ENCODE data around the gene CHD1L.
"Not testable (repeated sequence)": the region's sequence is repeated elsewhere in the genome, so short reads cannot be mapped to it uniquely, and the experiment has no call there.

CHD1L gene

GRCh38 chr1:147267711-147268110 lies 25.2 kb downstream of the CHD1L start:
- DNase-seq (ENCODE audit: low read depth) = no peak

GRCh38 chr1:147270721-147271120 lies 28.2 kb downstream of the CHD1L start:
- no peak for DNase-seq (ENCODE audit: low read depth)

- no peak for DNase-seq (ENCODE audit: low read depth)
Measured at GRCh38 chr1:147272042-147272441, 29.6 kb downstream of the CHD1L start.

- DNase-seq (ENCODE audit: low read depth) = no peak
Measured at GRCh38 chr1:147273409-147274336, 31.2 kb downstream of the CHD1L start.

- no peak for DNase-seq (ENCODE audit: low read depth)
Measured at GRCh38 chr1:147281950-147282349, 39.5 kb downstream of the CHD1L start.

GRCh38 chr1:147283011-147283410 lies 40.5 kb downstream of the CHD1L start:
- no peak for DNase-seq (ENCODE audit: low read depth)

GRCh38 chr1:147287133-147287865 lies 44.8 kb downstream of the CHD1L start:
- no peak for DNase-seq (ENCODE audit: low read depth)

GRCh38 chr1:147292012-147292411 lies 49.5 kb downstream of the CHD1L start:
- no peak for DNase-seq (ENCODE audit: low read depth)

GRCh38 chr1:147292631-147293251 lies 50.3 kb downstream of the CHD1L start:
- DNase-seq (ENCODE audit: low read depth) = no peak

GRCh38 chr1:147297438-147297837 lies 55.0 kb downstream of the CHD1L start:
- DNase-seq (ENCODE audit: low read depth) = no peak

- not testable (repeated sequence) for DNase-seq (ENCODE audit: low read depth)
Measured at GRCh38 chr1:147305803-147306202, 63.3 kb downstream of the CHD1L start.

GRCh38 chr1:147316968-147317367 lies 74.5 kb downstream of the CHD1L start:
- no peak for DNase-seq (ENCODE audit: low read depth)

GRCh38 chr1:147326933-147327687 lies 84.6 kb downstream of the CHD1L start:
- not testable (repeated sequence) for DNase-seq (ENCODE audit: low read depth)

GRCh38 chr1:147334292-147334691 lies 91.8 kb downstream of the CHD1L start:
- DNase-seq (ENCODE audit: low read depth) = no peak

GRCh38 chr1:147336291-147336690 lies 93.8 kb downstream of the CHD1L start:
- no peak for DNase-seq (ENCODE audit: low read depth)

GRCh38 chr1:147337040-147337630 lies 94.7 kb downstream of the CHD1L start:
- DNase-seq (ENCODE audit: low read depth) = no peak

- DNase-seq (ENCODE audit: low read depth) = no peak
Measured at GRCh38 chr1:147338571-147338970, 96.1 kb downstream of the CHD1L start.

- no peak for DNase-seq (ENCODE audit: low read depth)
Measured at GRCh38 chr1:147341246-147341645, 98.8 kb downstream of the CHD1L start.
